GM10248 (cell line): ENCODE data around the gene BCL2L14.
A peak's percentile ranks its signal among the peaks of the same experiment; 100 is the strongest.

Experiments
- CTCF ChIA-PET: fragments of 300-600 bp; sonication (Branson Sonifier 250); formaldehyde crosslinking; extraction: SDS; loops from one replicate; lab custom pipeline; 2021; ENCODE audit warnings: antibody characterized with exemption; lab: Yijun Ruan, JAX
- POLR2A ChIA-PET: fragments of 350-650 bp; sonication (Branson Sonifier 250); formaldehyde crosslinking; extraction: SDS; loops from one replicate; lab custom pipeline; 2020; ENCODE audit warnings: antibody characterized with exemption; lab: Yijun Ruan, JAX
- DNase-seq: peaks from one replicate; pipeline ENCODE4 v3.0.0; 2012; ENCODE audit errors: extremely low spot score
- TF ChIP-seq, protein P1 (sequence below): IDR thresholded peaks from 2 replicates; pipeline ENCODE4 v1.5.1; 2012; ENCODE audit warnings: mild to moderate bottlenecking, low read depth; ENCODE audit errors: extremely low read depth, missing control alignments, control extremely low read depth

Gene BCL2L14

DNA sequence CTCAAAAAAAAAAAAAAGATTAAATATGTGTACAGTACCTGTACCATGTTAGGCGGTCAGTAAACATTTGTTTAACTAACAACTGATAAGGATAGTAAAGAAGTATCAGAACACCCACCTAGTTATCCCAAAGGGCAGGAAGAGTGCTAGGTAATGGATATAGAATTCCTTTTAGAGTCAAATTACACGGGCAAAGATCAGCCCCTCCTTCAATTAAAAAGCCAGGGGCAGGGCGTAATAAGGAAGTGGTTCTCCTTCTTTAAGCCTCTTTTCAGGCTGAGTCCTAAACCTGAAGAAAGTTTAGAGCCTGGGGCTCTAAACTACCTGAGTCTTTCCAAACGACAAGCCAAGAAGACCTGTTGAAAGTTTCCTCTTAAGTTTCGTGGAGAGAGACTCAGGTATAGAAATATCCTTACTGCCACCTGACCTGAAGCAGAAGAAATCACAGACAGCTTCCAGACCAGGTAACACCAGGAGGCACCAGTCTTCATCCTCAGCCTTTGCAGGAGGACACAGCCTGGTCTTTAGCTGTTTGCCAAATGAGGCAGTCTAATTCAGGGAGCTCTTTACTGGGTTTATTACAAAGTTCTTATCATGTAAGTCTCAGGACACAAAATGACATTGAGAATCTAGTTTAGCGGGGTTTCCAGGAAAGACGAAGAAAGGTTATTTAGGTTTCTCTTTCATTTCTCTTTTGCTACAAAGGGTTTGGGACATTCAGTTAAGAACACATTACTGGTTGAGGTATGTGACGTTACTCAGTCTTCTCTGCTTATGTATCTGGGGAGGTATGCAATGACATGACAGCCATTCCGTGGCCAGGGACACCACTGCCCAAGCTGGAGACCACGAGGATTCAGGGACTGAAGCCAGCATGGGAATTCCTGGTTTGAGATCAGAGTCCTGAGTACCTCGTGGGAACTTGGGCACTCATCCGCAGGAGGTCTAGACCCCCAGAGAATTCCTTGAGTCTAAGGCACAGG lies at the start of gene BCL2L14:
BCL2L14 (plus strand) TSS at position 266 of the 983 bp plus-strand sequence. CDS start 8,367 bp downstream, outside the sequence.
- peak; percentile 58 for DNase-seq
- TF ChIP-seq, protein P1, sequence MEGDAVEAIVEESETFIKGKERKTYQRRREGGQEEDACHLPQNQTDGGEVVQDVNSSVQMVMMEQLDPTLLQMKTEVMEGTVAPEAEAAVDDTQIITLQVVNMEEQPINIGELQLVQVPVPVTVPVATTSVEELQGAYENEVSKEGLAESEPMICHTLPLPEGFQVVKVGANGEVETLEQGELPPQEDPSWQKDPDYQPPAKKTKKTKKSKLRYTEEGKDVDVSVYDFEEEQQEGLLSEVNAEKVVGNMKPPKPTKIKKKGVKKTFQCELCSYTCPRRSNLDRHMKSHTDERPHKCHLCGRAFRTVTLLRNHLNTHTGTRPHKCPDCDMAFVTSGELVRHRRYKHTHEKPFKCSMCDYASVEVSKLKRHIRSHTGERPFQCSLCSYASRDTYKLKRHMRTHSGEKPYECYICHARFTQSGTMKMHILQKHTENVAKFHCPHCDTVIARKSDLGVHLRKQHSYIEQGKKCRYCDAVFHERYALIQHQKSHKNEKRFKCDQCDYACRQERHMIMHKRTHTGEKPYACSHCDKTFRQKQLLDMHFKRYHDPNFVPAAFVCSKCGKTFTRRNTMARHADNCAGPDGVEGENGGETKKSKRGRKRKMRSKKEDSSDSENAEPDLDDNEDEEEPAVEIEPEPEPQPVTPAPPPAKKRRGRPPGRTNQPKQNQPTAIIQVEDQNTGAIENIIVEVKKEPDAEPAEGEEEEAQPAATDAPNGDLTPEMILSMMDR: no peak
- CTCF ChIA-PET: interaction anchor here (0.9 to 2.6 kb wide), 8 partner anchors 11 to 491 kb away, joined by 3 to 18 read pairs (median 4); no protein-coding TSS in a partner anchor
- POLR2A ChIA-PET: no interaction called here

- no peak for DNase-seq
- TF ChIP-seq, protein P1: no peak
- POLR2A ChIA-PET: no interaction called here
- CTCF ChIA-PET: interaction anchor here (0.9 to 1.5 kb wide), 7 partner anchors 10 to 180 kb away, joined by 3 to 13 read pairs (median 4); no protein-coding TSS in a partner anchor
These were observed 48.3 kb upstream of the BCL2L14 start for GRCh38 chr12:12022306-12022936.

- ChIA-PET CTCF (no interaction called here), POLR2A (no interaction called here)
- DNase-seq: no peak
- TF ChIP-seq, protein P1: no peak
These were observed 47.3 kb upstream of the BCL2L14 start for GRCh38 chr12:12023456-12023855.

GRCh38 chr12:12024911-12025682 lies 45.6 kb upstream of the BCL2L14 start:
- CTCF ChIA-PET: interaction anchor here (0.9 to 2.3 kb wide), 8 partner anchors 9 to 469 kb away, joined by 3 to 6 read pairs (median 3); no protein-coding TSS in a partner anchor
- TF ChIP-seq, protein P1: no peak
- DNase-seq: peak; percentile 55
- POLR2A ChIA-PET: no interaction called here

DNA sequence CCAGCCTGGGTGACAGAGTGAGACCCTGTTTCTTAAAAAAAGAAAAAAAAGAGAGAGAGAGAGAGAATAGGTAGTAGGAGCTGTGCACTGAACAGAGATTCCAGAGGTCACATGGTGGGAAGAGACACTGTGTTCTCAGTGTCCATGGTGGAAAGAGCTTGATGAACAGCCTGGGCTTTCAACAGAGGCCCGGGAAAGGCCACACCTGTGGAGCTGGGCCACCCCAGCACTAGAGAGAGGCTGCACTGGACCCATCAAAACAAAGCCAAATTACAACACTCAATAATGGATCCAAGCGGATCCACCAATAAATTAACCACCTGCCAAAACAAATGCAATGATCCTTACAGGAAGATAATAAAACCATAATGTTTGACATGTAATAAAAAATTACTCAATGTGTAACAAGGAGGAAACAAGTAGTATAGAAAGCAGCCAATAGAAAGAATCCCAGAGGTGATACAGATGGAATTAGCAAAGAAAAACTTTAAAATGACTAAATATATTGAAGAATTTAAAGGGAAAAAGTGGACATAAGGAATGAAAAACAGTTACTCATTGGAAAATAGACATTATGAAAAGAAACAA lies 44.8 kb upstream of the BCL2L14 start:
- ChIA-PET POLR2A (no interaction called here), CTCF (interaction anchor here (0.9 to 2.3 kb wide), 6 partner anchors 8 to 470 kb away, joined by 3 to 6 read pairs (median 3); no protein-coding TSS in a partner anchor)
- no peak for DNase-seq
- TF ChIP-seq, protein P1: no peak
